ENCODE data around the gene ALB.

ALB gene

GRCh38 chr4:73432169-73433000 is 28.3 kb downstream of the ALB start:
- DNase-seq (ENCODE audit: low spot score) (no peak), ATAC-seq (ENCODE audit: low read depth) (no peak)
- Histone ChIP-seq H3K27ac (ENCODE audit: poor library complexity, severe bottlenecking) (no peak overlapping the region), H3K4me3 (ENCODE audit: severe bottlenecking) (no peak overlapping the region), H3K9me3 (ENCODE audit: severe bottlenecking) (no peaks in the 10 kb centered on the region), H3K27me3 (ENCODE audit: insufficient read depth, poor library complexity, severe bottlenecking) (peaks cover 16% of the 10 kb centered on the region), H3K36me3 (ENCODE audit: low read depth) (no peaks in the 10 kb centered on the region), H3K4me1 (ENCODE audit: insufficient read depth, poor library complexity, severe bottlenecking) (no peaks in the 10 kb centered on the region)
- TF ChIP-seq CTCF (IDR thresholded peaks at IDR 0.05; ENCODE audit: poor library complexity, severe bottlenecking), result no peak

- Histone ChIP-seq H3K27ac (ENCODE audit: poor library complexity, severe bottlenecking) (no peak overlapping the region), H3K27me3 (ENCODE audit: insufficient read depth, poor library complexity, severe bottlenecking) (peaks cover 16% of the 10 kb centered on the region), H3K4me1 (ENCODE audit: insufficient read depth, poor library complexity, severe bottlenecking) (no peaks in the 10 kb centered on the region), H3K36me3 (ENCODE audit: low read depth) (no peaks in the 10 kb centered on the region), H3K9me3 (ENCODE audit: severe bottlenecking) (no peaks in the 10 kb centered on the region), H3K4me3 (ENCODE audit: severe bottlenecking) (no peak overlapping the region)
- ATAC-seq (ENCODE audit: low read depth), result no peak
- DNase-seq (ENCODE audit: low spot score), result no peak
- TF ChIP-seq CTCF (IDR thresholded peaks at IDR 0.05; ENCODE audit: poor library complexity, severe bottlenecking), result no peak
These were observed 29.1 kb downstream of the ALB start for GRCh38 chr4:73433140-73433539.

GRCh38 chr4:73434311-73434710 is 30.2 kb downstream of the ALB start:
- Histone ChIP-seq H3K36me3 (ENCODE audit: low read depth) (no peaks in the 10 kb centered on the region), H3K4me1 (ENCODE audit: insufficient read depth, poor library complexity, severe bottlenecking) (no peaks in the 10 kb centered on the region), H3K27me3 (ENCODE audit: insufficient read depth, poor library complexity, severe bottlenecking) (peaks cover 16% of the 10 kb centered on the region), H3K27ac (ENCODE audit: poor library complexity, severe bottlenecking) (no peak overlapping the region), H3K4me3 (ENCODE audit: severe bottlenecking) (no peak overlapping the region), H3K9me3 (ENCODE audit: severe bottlenecking) (no peaks in the 10 kb centered on the region)
- TF ChIP-seq CTCF (IDR thresholded peaks at IDR 0.05; ENCODE audit: poor library complexity, severe bottlenecking), result peak; percentile 58
- DNase-seq (ENCODE audit: low spot score) (no peak), ATAC-seq (ENCODE audit: low read depth) (0 out of 3 replicates have a peak, but pooled peaks have one; percentile 35)

GRCh38 chr4:73435984-73436383 is 31.9 kb downstream of the ALB start, which contains the start of gene AFP:
Gene AFP (plus strand): TSS chr4:73436221. CDS start chr4:73436263, 42 bp downstream.
- Histone ChIP-seq H3K4me3 (ENCODE audit: severe bottlenecking) (no peak within 1 kb of the TSS), H3K9me3 (ENCODE audit: severe bottlenecking) (no peaks in the 10 kb centered on the region), H3K4me1 (ENCODE audit: insufficient read depth, poor library complexity, severe bottlenecking) (no peaks in the 10 kb centered on the region), H3K27me3 (ENCODE audit: insufficient read depth, poor library complexity, severe bottlenecking) (peaks cover 13% of the 10 kb centered on the region), H3K27ac (ENCODE audit: poor library complexity, severe bottlenecking) (no peak within 1 kb of the TSS), H3K36me3 (ENCODE audit: low read depth) (no peaks in the 10 kb centered on the region)
- DNase-seq (ENCODE audit: low spot score), result no peak
- no peak for ATAC-seq (ENCODE audit: low read depth)
- no peak for TF ChIP-seq CTCF (IDR thresholded peaks at IDR 0.05; ENCODE audit: poor library complexity, severe bottlenecking)

Data from RWPE2 (cell line).